NCI-H524 treated with DMSO at 0.1 percent for 48 hours (cell line): ENCODE data around the gene NTNG1.

Source experiments
- DNase-seq: peaks from one replicate; lab custom pipeline; 2025; lab: John Stamatoyannopoulos, UW

The NTNG1 gene

GRCh38 chr1:107457989-107458388 lies 317.1 kb downstream of the NTNG1 start:
- no peak for DNase-seq

- DNase-seq: no peak
Measured at GRCh38 chr1:107459204-107459904, 318.5 kb downstream of the NTNG1 start.

- DNase-seq: no peak
Measured at GRCh38 chr1:107460035-107460434, 319.2 kb downstream of the NTNG1 start.

GRCh38 chr1:107464827-107465226 lies 324.0 kb downstream of the NTNG1 start:
- DNase-seq: no peak

- no peak for DNase-seq
Measured at GRCh38 chr1:107467286-107467685, 326.4 kb downstream of the NTNG1 start.

GRCh38 chr1:107467811-107468210 lies 327.0 kb downstream of the NTNG1 start:
- no peak for DNase-seq

GRCh38 chr1:107473065-107473464 lies 332.2 kb downstream of the NTNG1 start:
- no peak for DNase-seq

GRCh38 chr1:107474877-107475612 lies 334.2 kb downstream of the NTNG1 start:
- no peak for DNase-seq

GRCh38 chr1:107477233-107477632 lies 336.4 kb downstream of the NTNG1 start:
- no peak for DNase-seq

- peak; percentile 15 for DNase-seq
Measured at GRCh38 chr1:107479865-107480350, 339.1 kb downstream of the NTNG1 start.

- no peak for DNase-seq
Measured at GRCh38 chr1:107480548-107481415, 339.9 kb downstream of the NTNG1 start.

- DNase-seq: no peak
Measured at GRCh38 chr1:107481756-107482384, 341.0 kb downstream of the NTNG1 start.

GRCh38 chr1:107483949-107484348 lies 343.1 kb downstream of the NTNG1 start:
- DNase-seq: no peak

GRCh38 chr1:107486349-107486748 lies 345.5 kb downstream of the NTNG1 start:
- no peak for DNase-seq

GRCh38 chr1:107487506-107487905 lies 346.7 kb downstream of the NTNG1 start:
- DNase-seq: no peak

- no peak for DNase-seq
Measured at GRCh38 chr1:107491582-107491981, 350.7 kb downstream of the NTNG1 start.

GRCh38 chr1:107493111-107493716 lies 352.4 kb downstream of the NTNG1 start:
- DNase-seq: no peak

GRCh38 chr1:107494061-107494460 lies 353.2 kb downstream of the NTNG1 start:
- no peak for DNase-seq

- DNase-seq: no peak
Measured at GRCh38 chr1:107496002-107496401, 355.2 kb downstream of the NTNG1 start.

- DNase-seq: no peak
Measured at GRCh38 chr1:107499139-107499744, 358.4 kb downstream of the NTNG1 start.

GRCh38 chr1:107501081-107501605 lies 360.3 kb downstream of the NTNG1 start:
- DNase-seq: no peak
